Breast epithelium (tissue), 4 donors: ENCODE results near the gene CAMK4. TPM values are rescaled to one million over a fixed set of nuclear protein-coding genes. Genes with fewer than 3 reads are reported as not detected.

Experiments
- DNase-seq, 2 donors: peaks; one replicate each; pipeline ENCODE4 v3.0.0-alpha.2; 2019; ENCODE audit warnings: low spot score in 2 of 2
- H3K27ac ChIP-seq, 2 donors: fragments of 200-600 bp; sonication (generic) in 1 of 2; one replicate each; pipeline ENCODE4 v1.5.1; 2016 to 2019; ENCODE audit warnings: mild to moderate bottlenecking in 1 of 2
- H3K27me3 ChIP-seq, 2 donors: fragments of 200-600 bp; sonication (generic) in 1 of 2; one replicate each; pipeline versions ENCODE4 v1.5.1 to v1.6.0; 2017 to 2019; ENCODE audit warnings: control low read depth in 1 of 2, mild to moderate bottlenecking in 1 of 2
- H3K36me3 ChIP-seq: fragments of 200-600 bp; one replicate; pipeline ENCODE4 v1.5.1; 2019
- H3K4me1 ChIP-seq, 2 donors: fragments of 200-600 bp; sonication (generic); one replicate each; pipeline ENCODE4 v1.5.1; 2016 to 2019; ENCODE audit warnings: control low read depth in 1 of 2
- H3K4me3 ChIP-seq, 3 donors: fragments of 200-600 bp; sonication (generic); 1 replicate in 2 of 3; 2 replicates in 1 of 3; pipeline ENCODE4 v1.5.1; 2016 to 2019; ENCODE audit warnings: mild to moderate bottlenecking in 3 of 3, moderate library complexity in 2 of 3
- H3K9me3 ChIP-seq, 2 donors: fragments of 200-600 bp; sonication (generic) in 1 of 2; one replicate each; pipeline ENCODE4 v1.5.1; 2016 to 2019; ENCODE audit warnings: control low read depth in 1 of 2
- POLR2A ChIP-seq: fragments of 450-650 bp; IDR thresholded peaks from one replicate; pipeline ENCODE4 v1.6.1; 2016; ENCODE audit warnings: antibody characterized with exemption, mild to moderate bottlenecking, moderate library complexity
- POLR2AphosphoS5 ChIP-seq, 3 donors: sonication (generic); formaldehyde crosslinking; IDR thresholded peaks; one replicate each; pipeline ENCODE4 v1.6.1; 2017; ENCODE audit warnings: antibody characterized with exemption in 3 of 3
- intact Hi-C: fragments of 100-400 bp; cut with DNase I; formaldehyde crosslinking; loops from one replicate; pipeline ENCODE4 v1.15.1; 2023; ENCODE audit warnings: low total_unique reads
- total RNA-seq, 3 donors: library from RNA; depleted of rRNA; stranded (reverse); fragments of >200 nt; gene quantifications; one replicate each; pipeline ENCODE4 v1.1.0, GENCODE V29; 2016
- TF ChIP-seq, protein P1 (sequence below), 3 donors: fragments of 450-650 bp; IDR thresholded peaks; one replicate each; pipeline ENCODE4 v1.5.1; 2016 to 2017; ENCODE audit warnings: antibody characterized with exemption in 3 of 3, mild to moderate bottlenecking in 3 of 3, moderate library complexity in 3 of 3

CAMK4 gene
- total RNA-seq, 3 donors from 2014 or later = 0.98 to 1.5 (median 1.4) TPM

DNA sequence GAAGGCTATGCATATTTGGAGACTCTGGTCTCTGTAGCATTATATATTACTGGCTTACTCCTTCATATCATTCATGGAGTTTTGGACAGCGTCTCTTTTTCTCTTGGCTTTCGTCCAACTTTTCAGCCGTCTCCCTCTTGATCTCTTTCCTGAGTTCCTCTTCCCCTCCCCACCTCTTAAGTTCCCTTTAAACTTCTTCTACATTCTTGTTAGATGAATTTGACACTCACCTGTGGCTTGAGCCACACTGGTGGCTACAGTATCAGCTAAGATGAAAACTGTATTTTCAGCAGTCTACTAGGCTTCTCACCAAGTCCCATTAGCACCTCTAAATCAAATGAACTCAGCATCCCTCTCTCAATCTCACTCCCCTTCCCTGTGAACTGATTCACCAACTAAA, 160.0 kb downstream of the CAMK4 start:
- H3K27me3 ChIP-seq = no peaks in the 10 kb centered on the region
- H3K4me1 ChIP-seq = no peaks in the 10 kb centered on the region
- H3K36me3 ChIP-seq = no peaks in the 10 kb centered on the region
- no peak overlapping the region for H3K27ac ChIP-seq
- intact Hi-C loops = no loop called here
- no peak for DNase-seq
- no peaks in the 10 kb centered on the region for H3K9me3 ChIP-seq
- no peak overlapping the region for H3K4me3 ChIP-seq
- TF ChIP-seq POLR2A (no peak), POLR2AphosphoS5 (IDR thresholded peaks at IDR 0.05) (no peak)
- TF ChIP-seq, protein P1, sequence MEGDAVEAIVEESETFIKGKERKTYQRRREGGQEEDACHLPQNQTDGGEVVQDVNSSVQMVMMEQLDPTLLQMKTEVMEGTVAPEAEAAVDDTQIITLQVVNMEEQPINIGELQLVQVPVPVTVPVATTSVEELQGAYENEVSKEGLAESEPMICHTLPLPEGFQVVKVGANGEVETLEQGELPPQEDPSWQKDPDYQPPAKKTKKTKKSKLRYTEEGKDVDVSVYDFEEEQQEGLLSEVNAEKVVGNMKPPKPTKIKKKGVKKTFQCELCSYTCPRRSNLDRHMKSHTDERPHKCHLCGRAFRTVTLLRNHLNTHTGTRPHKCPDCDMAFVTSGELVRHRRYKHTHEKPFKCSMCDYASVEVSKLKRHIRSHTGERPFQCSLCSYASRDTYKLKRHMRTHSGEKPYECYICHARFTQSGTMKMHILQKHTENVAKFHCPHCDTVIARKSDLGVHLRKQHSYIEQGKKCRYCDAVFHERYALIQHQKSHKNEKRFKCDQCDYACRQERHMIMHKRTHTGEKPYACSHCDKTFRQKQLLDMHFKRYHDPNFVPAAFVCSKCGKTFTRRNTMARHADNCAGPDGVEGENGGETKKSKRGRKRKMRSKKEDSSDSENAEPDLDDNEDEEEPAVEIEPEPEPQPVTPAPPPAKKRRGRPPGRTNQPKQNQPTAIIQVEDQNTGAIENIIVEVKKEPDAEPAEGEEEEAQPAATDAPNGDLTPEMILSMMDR (IDR thresholded peaks at IDR 0.05) = no peak

DNA sequence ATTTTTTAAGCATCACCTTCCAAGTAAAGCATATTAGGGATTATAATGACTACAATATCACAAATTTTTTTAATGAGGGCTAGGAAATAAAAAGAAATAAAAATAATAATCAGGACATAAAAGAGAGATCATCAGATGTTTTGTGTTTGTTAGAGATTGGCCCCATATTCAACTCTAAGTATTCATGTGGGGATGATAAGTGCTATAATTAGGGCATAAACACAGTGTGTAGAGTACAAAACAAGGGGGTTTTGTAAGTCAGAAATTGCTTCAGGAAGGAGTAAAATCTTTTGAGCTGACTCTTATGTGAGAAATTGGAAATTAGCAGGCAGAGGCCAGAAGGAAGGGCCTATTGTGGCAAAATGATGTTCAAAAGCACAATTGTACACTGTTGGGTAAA, 160.9 kb downstream of the CAMK4 start:
- H3K4me3 ChIP-seq = no peak overlapping the region
- H3K36me3 ChIP-seq = no peaks in the 10 kb centered on the region
- no peaks in the 10 kb centered on the region for H3K27me3 ChIP-seq
- H3K27ac ChIP-seq = no peak overlapping the region
- H3K9me3 ChIP-seq = no peaks in the 10 kb centered on the region
- no peaks in the 10 kb centered on the region for H3K4me1 ChIP-seq
- intact Hi-C loops = no loop called here
- DNase-seq = no peak
- TF ChIP-seq POLR2A (no peak), POLR2AphosphoS5 (IDR thresholded peaks at IDR 0.05) (no peak)
- TF ChIP-seq, protein P1 (IDR thresholded peaks at IDR 0.05) = no peak

DNA sequence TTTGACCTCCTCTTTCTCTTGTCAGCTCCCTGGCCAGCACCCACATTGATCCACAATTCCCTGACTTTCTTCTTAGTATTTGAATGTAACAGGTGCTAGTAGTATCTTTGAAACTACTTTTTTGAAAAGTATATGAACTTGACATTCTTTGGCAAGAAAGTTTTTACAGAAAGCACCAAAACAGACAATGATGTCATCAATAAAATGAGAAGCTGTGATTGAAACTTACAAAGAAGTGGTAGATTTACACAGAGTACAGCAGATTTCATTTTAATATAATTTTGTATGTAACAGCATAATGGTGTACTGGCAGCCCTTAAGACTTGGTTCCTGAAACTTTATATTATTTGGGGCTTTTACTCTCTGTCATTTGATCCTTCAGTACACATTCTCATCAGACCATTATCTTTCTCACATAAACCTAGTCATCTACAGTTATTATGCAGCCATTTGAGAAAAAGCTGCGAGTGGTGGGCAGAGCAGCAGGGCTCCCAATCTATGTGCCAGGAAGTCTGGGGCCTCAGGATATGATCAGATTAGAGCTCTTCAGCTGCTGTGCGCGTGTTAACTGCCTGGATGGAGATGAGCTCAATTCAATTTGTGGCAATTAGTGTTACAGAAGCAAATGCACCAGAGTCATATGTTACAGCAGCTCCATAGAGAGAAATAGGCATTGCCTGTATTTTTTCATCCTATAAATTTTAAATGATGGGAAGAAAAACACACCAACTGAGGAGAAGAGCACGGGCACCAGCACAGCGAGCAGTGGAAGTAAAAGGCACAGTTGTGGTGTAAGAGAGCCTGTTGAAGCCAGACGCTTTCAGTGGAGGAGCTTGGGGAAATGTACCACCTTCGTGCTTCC, 162.0 kb downstream of the CAMK4 start:
- Histone ChIP-seq H3K4me3 (no peak overlapping the region), H3K27ac (no peak overlapping the region), H3K4me1 (no peaks in the 10 kb centered on the region), H3K27me3 (no peaks in the 10 kb centered on the region), H3K9me3 (no peaks in the 10 kb centered on the region), H3K36me3 (no peaks in the 10 kb centered on the region)
- no peak for DNase-seq
- intact Hi-C loops = no loop called here
- TF ChIP-seq POLR2A = no peak
- TF ChIP-seq, protein P1 (IDR thresholded peaks at IDR 0.05) = no peak
- TF ChIP-seq POLR2AphosphoS5 (IDR thresholded peaks at IDR 0.05) = no peak

DNA sequence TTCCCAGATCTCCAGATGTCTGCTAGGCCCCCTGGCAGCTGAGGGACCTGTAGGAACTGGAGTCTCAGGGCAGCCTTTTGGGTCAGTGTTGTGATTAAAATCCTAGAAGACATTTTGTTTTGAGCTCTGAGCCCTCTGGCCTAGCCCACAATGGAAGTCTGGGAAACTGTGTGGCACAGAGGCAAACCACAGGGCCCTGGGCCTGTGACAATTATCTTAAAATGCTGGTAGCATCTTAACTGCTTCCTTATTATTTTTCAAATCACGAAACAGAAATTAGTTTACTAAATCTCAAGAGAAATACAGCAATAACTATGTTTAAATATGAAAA, 162.6 kb downstream of the CAMK4 start:
- Histone ChIP-seq H3K27me3 (no peaks in the 10 kb centered on the region), H3K36me3 (no peaks in the 10 kb centered on the region), H3K4me1 (no peaks in the 10 kb centered on the region), H3K27ac (no peak overlapping the region), H3K4me3 (no peak overlapping the region), H3K9me3 (no peaks in the 10 kb centered on the region)
- no peak for DNase-seq
- TF ChIP-seq POLR2A (no peak), POLR2AphosphoS5 (IDR thresholded peaks at IDR 0.05) (no peak)
- TF ChIP-seq, protein P1 (IDR thresholded peaks at IDR 0.05) = no peak
- intact Hi-C loops = no loop called here

DNA sequence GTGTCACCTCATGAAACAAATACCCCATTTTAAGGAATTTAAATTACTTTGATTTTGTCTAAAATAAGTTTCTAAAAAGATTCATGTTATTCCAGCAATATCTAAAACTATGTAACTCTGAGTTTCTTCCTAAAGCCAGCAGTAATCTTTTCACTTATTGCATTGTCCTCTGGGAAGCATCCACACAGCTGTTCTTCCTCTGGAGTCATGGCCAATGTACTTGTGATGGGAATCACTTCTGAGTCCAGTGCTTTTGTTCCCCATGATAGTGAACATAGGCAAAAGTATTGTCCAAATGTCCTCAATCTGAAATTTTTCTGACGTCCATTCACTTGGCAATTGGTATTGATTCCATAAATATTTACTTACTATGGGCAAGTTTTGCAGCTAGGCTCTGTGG, 163.2 kb downstream of the CAMK4 start:
- intact Hi-C loops = no loop called here
- Histone ChIP-seq H3K4me3 (no peak overlapping the region), H3K27ac (no peak overlapping the region), H3K9me3 (no peaks in the 10 kb centered on the region), H3K4me1 (no peaks in the 10 kb centered on the region), H3K36me3 (no peaks in the 10 kb centered on the region), H3K27me3 (no peaks in the 10 kb centered on the region)
- TF ChIP-seq POLR2A (no peak), POLR2AphosphoS5 (IDR thresholded peaks at IDR 0.05) (no peak)
- TF ChIP-seq, protein P1 (IDR thresholded peaks at IDR 0.05) = no peak
- no peak for DNase-seq
